ENCODE measurements around the gene MTA1.

DNA sequence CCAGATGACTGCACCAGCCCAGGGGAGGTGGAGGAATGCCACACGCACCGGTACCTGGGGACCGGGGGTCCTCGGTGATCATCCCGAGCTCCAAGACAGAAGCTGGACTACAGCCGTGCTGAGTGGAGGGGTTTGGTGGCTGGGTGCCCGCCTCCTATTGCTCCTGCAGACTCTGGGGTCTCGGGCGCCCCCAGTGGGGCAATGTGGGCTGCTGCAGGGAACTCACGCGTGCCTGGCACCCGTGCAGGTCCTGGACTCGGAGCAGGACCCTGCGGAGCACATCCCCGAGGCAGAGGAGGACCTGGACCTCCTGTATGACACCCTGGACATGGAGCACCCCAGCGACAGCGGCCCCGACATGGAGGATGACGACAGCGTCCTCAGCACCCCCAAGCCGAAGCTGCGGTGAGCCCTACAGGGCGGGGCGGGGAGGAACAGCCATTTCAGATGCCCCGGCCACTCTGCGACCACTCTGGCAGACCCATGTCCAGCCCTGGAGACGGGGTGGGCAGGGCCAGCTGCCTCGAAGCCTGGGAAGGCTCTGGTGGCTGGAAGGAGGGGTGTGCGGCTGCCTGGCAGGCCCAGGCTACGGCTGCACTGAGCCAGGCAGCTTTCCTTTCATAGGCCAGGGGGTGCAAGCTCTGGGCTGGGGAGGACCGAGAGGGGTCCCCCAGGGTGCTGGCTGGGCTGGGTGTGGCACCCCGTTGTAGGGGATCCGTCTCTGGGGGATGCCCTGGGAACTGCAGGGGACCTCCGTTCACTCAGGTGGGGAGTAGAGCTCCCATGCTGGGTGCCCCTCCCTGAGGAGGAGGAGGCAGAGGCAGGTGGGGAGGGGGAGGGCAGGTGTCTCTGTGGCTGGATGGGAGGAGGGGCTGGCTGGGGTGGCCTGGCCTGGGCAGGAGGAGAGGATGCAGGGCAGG, 42.8 kb upstream of the MTA1 start:
- TF ChIP-seq, protein P1, sequence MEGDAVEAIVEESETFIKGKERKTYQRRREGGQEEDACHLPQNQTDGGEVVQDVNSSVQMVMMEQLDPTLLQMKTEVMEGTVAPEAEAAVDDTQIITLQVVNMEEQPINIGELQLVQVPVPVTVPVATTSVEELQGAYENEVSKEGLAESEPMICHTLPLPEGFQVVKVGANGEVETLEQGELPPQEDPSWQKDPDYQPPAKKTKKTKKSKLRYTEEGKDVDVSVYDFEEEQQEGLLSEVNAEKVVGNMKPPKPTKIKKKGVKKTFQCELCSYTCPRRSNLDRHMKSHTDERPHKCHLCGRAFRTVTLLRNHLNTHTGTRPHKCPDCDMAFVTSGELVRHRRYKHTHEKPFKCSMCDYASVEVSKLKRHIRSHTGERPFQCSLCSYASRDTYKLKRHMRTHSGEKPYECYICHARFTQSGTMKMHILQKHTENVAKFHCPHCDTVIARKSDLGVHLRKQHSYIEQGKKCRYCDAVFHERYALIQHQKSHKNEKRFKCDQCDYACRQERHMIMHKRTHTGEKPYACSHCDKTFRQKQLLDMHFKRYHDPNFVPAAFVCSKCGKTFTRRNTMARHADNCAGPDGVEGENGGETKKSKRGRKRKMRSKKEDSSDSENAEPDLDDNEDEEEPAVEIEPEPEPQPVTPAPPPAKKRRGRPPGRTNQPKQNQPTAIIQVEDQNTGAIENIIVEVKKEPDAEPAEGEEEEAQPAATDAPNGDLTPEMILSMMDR (conservative IDR thresholded peaks at IDR 0.05 in 1 of 2, IDR thresholded peaks at IDR 0.05 in 1 of 2; ENCODE audit: extremely low read depth in 1 of 2, insufficient read depth in 1 of 2, low read depth in 1 of 2, low read length in 2 of 2) = no peak
- no peak for TF ChIP-seq EZH2 (IDR thresholded peaks at IDR 0.05; ENCODE audit: borderline replicate concordance, low read length)
